Keratinocyte (primary cell): ENCODE results near the gene CCDC141.

ENCODE experiments used
- CTCF ChIP-seq, 3 experiments: IDR thresholded peaks in 1 of 3; conservative IDR thresholded peaks in 1 of 3; optimal IDR thresholded peaks in 1 of 3; 2 replicates in 2 of 3; 3 replicates in 1 of 3; pipeline versions ENCODE3 to v1.5.1; 2011; ENCODE audit warnings: low read length in 3 of 3, mild to moderate bottlenecking in 3 of 3, moderate library complexity in 2 of 3, control low read depth in 1 of 3, inconsistent platforms in 1 of 3; ENCODE audit not compliant: insufficient read depth in 2 of 3; ENCODE audit errors: extremely low read depth in 1 of 3
- EZH2 ChIP-seq: IDR thresholded peaks from one replicate; pipeline ENCODE4 v1.6.1; 2012; ENCODE audit warnings: inconsistent platforms, mild to moderate bottlenecking, low read length, moderate library complexity

GRCh38 chr2:178949151-178949550 lies 100.8 kb downstream of the CCDC141 start:
- TF ChIP-seq CTCF (optimal IDR thresholded peaks at IDR 0.05 in 1 of 3, IDR thresholded peaks at IDR 0.05 in 1 of 3, conservative IDR thresholded peaks at IDR 0.05 in 1 of 3; ENCODE audit: extremely low read depth in 1 of 3, insufficient read depth in 2 of 3, low read length in 3 of 3): no peak
- TF ChIP-seq EZH2: no peak
